Germinal center (tissue), 1 donor: ENCODE measurements around the gene ZNF879.

ENCODE experiments used
- DNase-seq: peaks from one replicate; pipeline ENCODE4 v3.0.0; 2012; ENCODE audit warnings: mixed read lengths, low spot score

Gene ZNF879

GRCh38 chr5:179023528-179024189 lies at the start of gene ZNF879:
TSS of gene ZNF879 (plus strand) at chr5:179023804. CDS start at chr5:179025005, 1,201 bp downstream.
- peak; percentile 89 for DNase-seq

GRCh38 chr5:178981381-178981780 lies 42.2 kb upstream of the ZNF879 start:
- no peak for DNase-seq

- DNase-seq, result no peak
Measured at GRCh38 chr5:178982941-178983340, 40.7 kb upstream of the ZNF879 start.

- DNase-seq, result no peak
Measured at GRCh38 chr5:178983728-178984127, 39.9 kb upstream of the ZNF879 start.

GRCh38 chr5:178984145-178985072 lies 39.2 kb upstream of the ZNF879 start:
- DNase-seq, result no peak

GRCh38 chr5:178986326-178986960 lies 37.2 kb upstream of the ZNF879 start:
- no peak for DNase-seq

- no peak for DNase-seq
Measured at GRCh38 chr5:178988436-178989220, 35.0 kb upstream of the ZNF879 start.

GRCh38 chr5:178989311-178989710 lies 34.3 kb upstream of the ZNF879 start:
- no peak for DNase-seq

GRCh38 chr5:178990491-178990890 lies 33.1 kb upstream of the ZNF879 start:
- no peak for DNase-seq

- DNase-seq, result no peak
Measured at GRCh38 chr5:178991190-178992145, 32.1 kb upstream of the ZNF879 start.

GRCh38 chr5:178992291-178992895 lies 31.2 kb upstream of the ZNF879 start:
- no peak for DNase-seq

GRCh38 chr5:178993236-178993765 lies 30.3 kb upstream of the ZNF879 start:
- DNase-seq, result no peak

- DNase-seq, result no peak
Measured at GRCh38 chr5:178993955-178994579, 29.5 kb upstream of the ZNF879 start.

- DNase-seq, result no peak
Measured at GRCh38 chr5:178994580-178995340, 28.8 kb upstream of the ZNF879 start, which contains the start of gene GRM6. TSS of gene GRM6 (minus strand) at chr5:178995320. CDS start at chr5:178994944, 376 bp downstream.

GRCh38 chr5:178995341-178995690 lies 28.3 kb upstream of the ZNF879 start:
- DNase-seq, result no peak

- DNase-seq, result no peak
Measured at GRCh38 chr5:178996156-178996555, 27.4 kb upstream of the ZNF879 start.

- DNase-seq, result no peak
Measured at GRCh38 chr5:178997191-178997590, 26.4 kb upstream of the ZNF879 start.

GRCh38 chr5:178998441-178998840 lies 25.2 kb upstream of the ZNF879 start:
- no peak for DNase-seq

- DNase-seq, result no peak
Measured at GRCh38 chr5:179006564-179006963, 17.0 kb upstream of the ZNF879 start.
